AG04449 (cell line): ENCODE results near the gene ARL6IP5.

Experiments
- CTCF ChIA-PET: fragments of 350-600 bp; formaldehyde crosslinking; extraction: SDS; loops from one replicate; lab custom pipeline; 2021; ENCODE audit warnings: antibody characterized with exemption; lab: Yijun Ruan, JAX
- POLR2A ChIA-PET: fragments of 400-600, 350-600 bp; formaldehyde crosslinking; extraction: SDS; loops from one replicate; lab custom pipeline; 2020; ENCODE audit warnings: antibody characterized with exemption, inconsistent platforms; lab: Yijun Ruan, JAX
- DNase-seq: peaks from one replicate; pipeline ENCODE4 v3.0.0-alpha.2; 2010; ENCODE audit warnings: low read depth, low spot score
- H3K4me3 ChIP-seq: 2 replicates; pipeline ENCODE4 v1.5.1; 2011; ENCODE audit warnings: low read depth, mild to moderate bottlenecking, control low read depth, low read length
- TF ChIP-seq, protein P1 (sequence below): IDR thresholded peaks from one replicate; pipeline ENCODE4 v1.5.1; 2011; ENCODE audit warnings: mild to moderate bottlenecking, moderate library complexity, low read length, control low read depth, inconsistent platforms; ENCODE audit not compliant: insufficient read depth; ENCODE audit errors: missing control alignments

ARL6IP5 gene

DNA sequence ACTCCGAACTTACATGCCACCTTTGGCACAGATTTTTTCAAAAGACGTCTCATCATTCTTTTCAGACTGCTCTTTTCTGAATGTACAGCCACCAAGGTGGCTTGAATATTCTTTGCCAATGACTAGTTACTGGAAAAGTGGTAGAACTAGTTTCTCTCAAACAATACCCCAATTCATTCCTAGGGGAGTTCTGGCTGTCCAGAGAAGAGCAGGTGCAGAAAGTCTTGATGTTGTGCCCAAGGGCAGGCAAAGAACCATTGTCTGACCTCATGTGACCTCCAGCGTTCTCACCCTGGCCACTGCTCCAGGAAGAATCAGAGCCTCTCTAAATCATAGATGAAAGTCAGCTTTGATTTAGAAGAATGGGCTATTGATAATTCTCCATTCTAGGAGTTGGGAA, 32.2 kb downstream of the ARL6IP5 start:
- POLR2A ChIA-PET = no interaction called here
- CTCF ChIA-PET = interaction anchor here (8.6 kb wide), 1 partner anchor 191 kb away, joined by 110 read pairs; no protein-coding TSS in a partner anchor
- H3K4me3 ChIP-seq = no peak overlapping the region
- DNase-seq = no peak
- TF ChIP-seq, protein P1, sequence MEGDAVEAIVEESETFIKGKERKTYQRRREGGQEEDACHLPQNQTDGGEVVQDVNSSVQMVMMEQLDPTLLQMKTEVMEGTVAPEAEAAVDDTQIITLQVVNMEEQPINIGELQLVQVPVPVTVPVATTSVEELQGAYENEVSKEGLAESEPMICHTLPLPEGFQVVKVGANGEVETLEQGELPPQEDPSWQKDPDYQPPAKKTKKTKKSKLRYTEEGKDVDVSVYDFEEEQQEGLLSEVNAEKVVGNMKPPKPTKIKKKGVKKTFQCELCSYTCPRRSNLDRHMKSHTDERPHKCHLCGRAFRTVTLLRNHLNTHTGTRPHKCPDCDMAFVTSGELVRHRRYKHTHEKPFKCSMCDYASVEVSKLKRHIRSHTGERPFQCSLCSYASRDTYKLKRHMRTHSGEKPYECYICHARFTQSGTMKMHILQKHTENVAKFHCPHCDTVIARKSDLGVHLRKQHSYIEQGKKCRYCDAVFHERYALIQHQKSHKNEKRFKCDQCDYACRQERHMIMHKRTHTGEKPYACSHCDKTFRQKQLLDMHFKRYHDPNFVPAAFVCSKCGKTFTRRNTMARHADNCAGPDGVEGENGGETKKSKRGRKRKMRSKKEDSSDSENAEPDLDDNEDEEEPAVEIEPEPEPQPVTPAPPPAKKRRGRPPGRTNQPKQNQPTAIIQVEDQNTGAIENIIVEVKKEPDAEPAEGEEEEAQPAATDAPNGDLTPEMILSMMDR = no peak

DNA sequence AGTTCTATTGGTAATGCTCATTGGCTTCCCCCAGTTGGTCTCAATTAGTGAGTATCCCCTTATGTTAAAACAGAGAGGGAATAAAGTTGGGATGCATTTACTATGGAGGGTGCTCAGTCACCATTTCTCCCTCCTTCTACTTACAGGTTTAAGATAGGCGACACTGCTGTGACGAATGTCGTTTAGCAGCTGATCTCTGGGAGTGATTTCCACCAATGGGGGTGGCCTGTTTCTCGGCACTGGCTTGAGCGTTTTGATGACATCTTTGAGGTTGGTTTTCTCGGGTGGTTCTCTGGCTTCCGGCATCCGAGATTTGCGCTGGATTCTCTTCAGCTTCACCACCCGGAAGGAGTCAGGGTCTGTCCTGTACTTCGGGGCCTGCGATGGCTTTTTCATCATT, 33.8 kb downstream of the ARL6IP5 start:
- POLR2A ChIA-PET = no interaction called here
- H3K4me3 ChIP-seq = no peak overlapping the region
- DNase-seq = no peak
- TF ChIP-seq, protein P1 = no peak
- CTCF ChIA-PET = interaction anchor here (0.9 to 8.6 kb wide), 13 partner anchors 10 to 553 kb away, joined by 3 to 110 read pairs (median 5); no protein-coding TSS in a partner anchor

DNA sequence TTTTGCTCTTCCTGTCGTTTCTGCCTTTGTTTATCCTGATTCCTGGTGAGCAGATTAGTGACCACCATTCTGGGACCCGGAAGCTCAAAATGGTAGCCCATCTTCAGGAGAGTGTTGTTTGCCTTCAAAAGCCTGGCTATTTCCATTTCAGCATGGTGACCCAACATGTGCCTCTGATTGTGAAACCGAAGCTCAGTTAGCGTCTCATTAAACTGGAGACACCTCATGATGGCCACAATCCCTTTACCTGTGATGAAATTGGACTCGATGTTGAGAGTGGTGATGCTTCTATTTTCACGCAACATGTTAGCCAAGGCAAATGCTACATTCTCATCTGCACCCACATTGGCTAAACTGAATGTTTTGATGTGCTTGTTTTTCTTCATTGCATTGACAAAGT, 34.4 kb downstream of the ARL6IP5 start:
- DNase-seq = no peak
- ChIA-PET CTCF (interaction anchor here (0.9 to 8.6 kb wide), 21 partner anchors 11 to 557 kb away, joined by 3 to 110 read pairs (median 8); no protein-coding TSS in a partner anchor), POLR2A (no interaction called here)
- TF ChIP-seq, protein P1 = no peak
- no peak overlapping the region for H3K4me3 ChIP-seq

DNA sequence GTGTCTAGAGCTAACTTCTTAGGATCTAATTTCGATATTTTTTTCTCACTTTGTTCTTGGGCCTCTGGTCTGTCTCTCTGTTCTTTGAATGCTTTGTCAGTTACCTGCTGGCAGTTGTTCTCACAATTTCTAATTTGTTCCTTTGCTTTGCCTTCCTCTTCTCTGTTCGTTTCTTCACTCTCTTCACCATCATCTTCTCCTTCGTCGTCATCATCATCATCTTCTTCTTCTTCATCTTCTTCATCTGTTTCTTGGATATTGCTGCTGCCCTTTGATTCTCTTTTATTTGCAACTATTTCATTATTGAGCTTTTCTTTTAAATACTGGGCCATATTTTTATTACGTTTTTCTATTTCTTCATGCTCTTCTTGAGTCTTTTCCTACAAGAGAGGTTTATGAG, 34.9 kb downstream of the ARL6IP5 start:
- TF ChIP-seq, protein P1 = no peak
- ChIA-PET CTCF (interaction anchor here (0.9 to 8.6 kb wide), 30 partner anchors 11 to 556 kb away, joined by 3 to 110 read pairs (median 6); partner anchors contain the start of gene ARL6IP5), POLR2A (no interaction called here)
- no peak overlapping the region for H3K4me3 ChIP-seq
- DNase-seq = no peak

DNA sequence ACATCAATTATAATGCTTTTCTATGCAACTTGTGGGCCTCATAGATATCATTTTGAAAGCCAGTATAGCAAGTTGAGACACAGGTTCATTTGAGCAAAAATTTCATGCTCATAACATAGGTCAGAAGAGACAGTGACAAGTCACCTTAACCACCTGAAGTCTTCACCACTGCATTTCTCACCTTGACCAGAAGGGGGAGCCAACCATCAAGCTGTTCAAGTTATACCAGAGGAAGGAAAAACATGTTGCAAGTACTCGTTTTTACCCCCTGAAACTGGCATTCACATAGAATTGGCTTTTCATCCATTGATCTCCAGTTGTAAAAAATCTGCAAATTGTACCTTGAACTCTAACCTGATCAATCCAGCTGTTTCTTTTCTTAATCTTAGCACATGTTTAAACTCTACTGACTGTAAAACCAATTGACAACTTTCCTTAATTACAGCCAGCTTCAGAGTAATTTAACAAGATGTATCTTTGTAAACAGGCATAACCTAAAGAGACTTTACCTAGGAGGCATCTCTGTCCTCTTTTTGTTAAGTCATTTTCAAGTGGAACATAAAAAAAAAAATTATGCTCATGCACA, 36.2 kb downstream of the ARL6IP5 start:
- DNase-seq = peak; percentile 31
- ChIA-PET POLR2A (no interaction called here), CTCF (interaction anchor here (0.6 to 8.6 kb wide), 36 partner anchors 10 to 551 kb away, joined by 3 to 110 read pairs (median 5); partner anchors contain the start of gene ARL6IP5)
- no peak overlapping the region for H3K4me3 ChIP-seq
- TF ChIP-seq, protein P1 = peak; percentile 85

DNA sequence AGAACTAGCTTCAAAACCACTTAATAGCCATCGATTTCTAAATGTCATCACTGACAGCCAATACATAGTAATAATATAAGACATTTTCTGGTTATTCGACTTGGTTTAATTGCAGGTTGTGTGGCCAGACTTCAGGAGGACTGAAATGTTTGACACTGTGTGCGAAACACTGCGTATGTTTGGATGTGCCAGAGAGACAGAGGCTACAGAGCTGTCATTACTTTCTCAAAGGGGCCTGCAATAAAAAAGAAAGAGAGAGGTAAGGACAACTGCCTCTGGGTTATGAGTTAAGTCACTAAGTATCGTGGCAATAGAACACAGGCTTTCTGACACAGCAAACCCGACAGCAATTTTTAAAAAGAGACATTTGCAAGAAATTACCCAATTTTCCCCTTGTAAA, 36.8 kb downstream of the ARL6IP5 start:
- ChIA-PET POLR2A (no interaction called here), CTCF (interaction anchor here (0.6 to 8.6 kb wide), 31 partner anchors 9 to 550 kb away, joined by 3 to 110 read pairs (median 5); no protein-coding TSS in a partner anchor)
- DNase-seq = no peak
- no peak overlapping the region for H3K4me3 ChIP-seq
- TF ChIP-seq, protein P1 = no peak
